Measurements from ENCODE around the gene TCF7.

Gene TCF7

DNA sequence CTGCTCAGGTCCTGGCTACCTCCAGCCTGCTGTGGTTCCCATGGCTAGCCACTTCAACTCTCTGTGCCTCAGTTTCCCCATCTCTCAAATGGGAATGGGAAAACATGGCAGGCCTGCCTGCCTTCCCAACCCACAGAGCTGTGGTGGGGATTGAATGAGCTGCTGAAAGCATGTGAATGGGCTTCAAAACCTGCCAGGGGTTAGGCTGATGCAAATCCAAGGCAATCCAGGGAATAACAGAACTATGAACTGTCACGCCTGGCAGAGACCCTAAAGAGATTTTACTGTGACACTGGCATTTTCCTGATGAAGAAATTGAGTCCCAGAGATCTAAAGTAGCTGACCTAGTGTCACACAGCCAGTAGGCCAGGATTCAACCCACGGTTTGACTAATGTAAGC lies 29.9 kb upstream of the TCF7 start:
- TF ChIP-seq, protein P1, sequence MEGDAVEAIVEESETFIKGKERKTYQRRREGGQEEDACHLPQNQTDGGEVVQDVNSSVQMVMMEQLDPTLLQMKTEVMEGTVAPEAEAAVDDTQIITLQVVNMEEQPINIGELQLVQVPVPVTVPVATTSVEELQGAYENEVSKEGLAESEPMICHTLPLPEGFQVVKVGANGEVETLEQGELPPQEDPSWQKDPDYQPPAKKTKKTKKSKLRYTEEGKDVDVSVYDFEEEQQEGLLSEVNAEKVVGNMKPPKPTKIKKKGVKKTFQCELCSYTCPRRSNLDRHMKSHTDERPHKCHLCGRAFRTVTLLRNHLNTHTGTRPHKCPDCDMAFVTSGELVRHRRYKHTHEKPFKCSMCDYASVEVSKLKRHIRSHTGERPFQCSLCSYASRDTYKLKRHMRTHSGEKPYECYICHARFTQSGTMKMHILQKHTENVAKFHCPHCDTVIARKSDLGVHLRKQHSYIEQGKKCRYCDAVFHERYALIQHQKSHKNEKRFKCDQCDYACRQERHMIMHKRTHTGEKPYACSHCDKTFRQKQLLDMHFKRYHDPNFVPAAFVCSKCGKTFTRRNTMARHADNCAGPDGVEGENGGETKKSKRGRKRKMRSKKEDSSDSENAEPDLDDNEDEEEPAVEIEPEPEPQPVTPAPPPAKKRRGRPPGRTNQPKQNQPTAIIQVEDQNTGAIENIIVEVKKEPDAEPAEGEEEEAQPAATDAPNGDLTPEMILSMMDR (IDR thresholded peaks at IDR 0.05): no peak
- no peak for TF ChIP-seq ZFX (IDR thresholded peaks at IDR 0.05; ENCODE audit: borderline replicate concordance)
- no peak overlapping the region for H3K27ac ChIP-seq

DNA sequence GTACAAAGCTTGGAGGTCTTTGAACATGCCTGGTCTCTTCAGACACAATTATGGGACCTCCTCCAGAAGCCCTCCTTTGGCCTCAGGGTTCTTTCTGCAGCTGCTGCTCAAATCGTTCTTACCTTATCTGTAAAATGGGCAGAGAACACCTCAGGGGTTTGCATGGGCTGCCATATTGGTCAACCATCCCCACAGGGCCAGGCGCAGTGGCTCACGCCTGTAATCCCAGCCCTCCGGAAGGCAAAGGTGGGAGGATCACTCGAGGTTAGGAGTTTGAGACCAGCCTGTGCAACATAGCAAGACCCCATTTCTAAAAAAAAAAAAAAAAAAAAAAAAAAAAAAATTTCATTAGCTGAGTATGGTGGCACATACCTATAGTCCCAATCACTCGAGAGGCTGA lies 29.1 kb upstream of the TCF7 start:
- no peak overlapping the region for H3K27ac ChIP-seq

DNA sequence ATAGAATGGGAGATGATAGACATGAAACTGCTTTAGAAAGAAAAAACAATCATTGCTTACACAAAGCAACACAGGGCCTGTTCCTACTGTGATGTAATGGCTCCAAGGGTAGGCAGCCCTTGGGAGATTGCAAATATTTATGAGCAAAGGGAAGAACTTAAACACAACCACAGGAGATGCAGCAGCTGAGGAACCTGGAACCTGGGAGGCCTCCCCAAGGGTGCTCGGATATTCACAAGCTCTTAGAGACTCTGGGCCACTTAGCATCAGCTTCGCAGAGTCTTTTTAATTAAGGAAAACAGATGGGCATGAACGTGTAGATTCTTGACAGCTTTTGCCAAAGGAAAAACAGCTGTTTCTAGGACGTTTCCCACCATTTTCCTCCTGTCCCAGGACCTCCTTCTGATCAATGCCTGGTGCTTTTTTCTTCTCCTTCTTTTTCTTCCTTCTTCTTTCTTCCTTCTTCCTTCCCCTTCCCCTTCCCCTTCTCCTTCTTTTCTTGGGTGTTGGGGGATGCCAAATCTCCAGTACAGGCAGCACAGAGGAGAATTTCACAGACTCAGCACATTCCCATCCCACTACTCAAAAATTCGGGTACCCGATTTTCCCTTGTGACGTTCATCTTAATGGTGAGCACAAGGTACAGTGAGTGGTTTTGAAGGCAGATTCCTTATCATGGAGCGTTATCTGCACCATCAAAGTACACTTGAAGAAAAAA lies 28.1 kb upstream of the TCF7 start:
- H3K27ac ChIP-seq: no peak overlapping the region
- no peak for TF ChIP-seq ZFX (IDR thresholded peaks at IDR 0.05; ENCODE audit: borderline replicate concordance)
- TF ChIP-seq, protein P1 (IDR thresholded peaks at IDR 0.05): no peak

More for the DNA sequence above, 29.1 kb upstream of the TCF7 start:
- TF ChIP-seq ZFX (IDR thresholded peaks at IDR 0.05; ENCODE audit: borderline replicate concordance): no peak

DNA sequence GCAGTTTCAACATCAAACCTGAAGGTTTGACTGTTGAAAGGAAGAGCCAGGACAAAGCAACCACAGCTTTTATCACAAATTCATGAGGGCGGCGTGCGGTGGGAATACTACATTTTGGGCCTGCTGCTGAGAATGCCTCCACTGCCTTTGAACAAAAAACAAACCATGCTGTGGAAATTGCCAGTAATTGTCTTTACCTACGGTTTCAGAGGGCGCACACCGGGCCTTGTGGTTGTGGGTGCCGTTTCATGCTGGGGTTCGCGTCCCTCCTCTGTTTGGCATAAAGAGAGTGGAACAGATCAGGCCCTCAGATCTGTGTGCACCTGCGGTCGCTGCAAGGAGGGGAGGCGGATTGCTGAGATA lies 27.6 kb upstream of the TCF7 start:
- H3K27ac ChIP-seq: no peak overlapping the region
- TF ChIP-seq ZFX (IDR thresholded peaks at IDR 0.05; ENCODE audit: borderline replicate concordance): no peak

DNA sequence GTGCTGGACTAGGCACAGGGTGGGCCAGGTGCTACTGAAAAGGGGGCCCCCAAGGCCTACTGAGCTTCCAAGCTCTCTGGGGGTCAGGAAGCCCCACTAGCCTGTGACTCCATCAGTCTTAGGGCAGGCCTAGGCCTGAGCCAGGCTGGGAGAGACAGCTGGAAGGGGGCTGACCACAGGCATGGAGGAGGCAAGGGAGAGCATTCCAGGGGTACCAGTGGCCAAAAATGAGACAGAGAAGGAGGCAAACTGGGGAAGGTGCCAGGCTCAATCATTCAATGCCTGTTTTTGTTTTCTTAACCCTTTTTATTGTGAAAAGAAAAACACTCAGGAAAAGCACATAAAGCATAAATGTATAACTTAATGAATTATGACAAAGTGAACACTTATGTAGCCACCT lies 26.2 kb upstream of the TCF7 start:
- TF ChIP-seq, protein P1 (IDR thresholded peaks at IDR 0.05): no peak
- H3K27ac ChIP-seq: no peak overlapping the region

DNA sequence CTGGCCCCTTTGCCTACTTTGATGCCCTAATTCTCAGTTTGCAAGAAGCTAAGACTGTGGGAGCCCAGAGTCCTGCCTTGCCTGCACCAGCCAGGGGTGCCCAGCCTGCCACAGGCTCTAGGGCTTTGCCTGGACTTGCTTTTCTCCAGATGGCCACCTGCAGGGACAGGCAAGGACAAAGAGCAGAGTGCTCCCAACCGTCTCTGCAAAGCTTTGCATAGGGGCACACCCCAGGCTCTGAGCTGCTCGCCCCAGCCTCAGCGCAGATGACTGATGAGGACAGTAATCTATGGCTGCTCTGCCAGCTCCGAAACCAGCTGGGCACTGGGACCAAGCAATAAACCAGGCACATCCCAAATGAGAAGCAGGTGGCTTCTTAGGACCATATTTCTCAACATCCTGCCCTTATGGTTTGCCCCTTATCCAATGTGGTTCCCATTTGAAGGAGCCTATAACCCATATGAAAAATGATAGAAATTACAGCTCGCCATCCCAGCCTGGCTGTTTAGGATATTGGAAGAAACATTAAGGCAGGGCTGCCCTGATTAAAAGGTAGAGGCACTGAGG lies 25.4 kb upstream of the TCF7 start:
- no peak overlapping the region for H3K27ac ChIP-seq

DNA sequence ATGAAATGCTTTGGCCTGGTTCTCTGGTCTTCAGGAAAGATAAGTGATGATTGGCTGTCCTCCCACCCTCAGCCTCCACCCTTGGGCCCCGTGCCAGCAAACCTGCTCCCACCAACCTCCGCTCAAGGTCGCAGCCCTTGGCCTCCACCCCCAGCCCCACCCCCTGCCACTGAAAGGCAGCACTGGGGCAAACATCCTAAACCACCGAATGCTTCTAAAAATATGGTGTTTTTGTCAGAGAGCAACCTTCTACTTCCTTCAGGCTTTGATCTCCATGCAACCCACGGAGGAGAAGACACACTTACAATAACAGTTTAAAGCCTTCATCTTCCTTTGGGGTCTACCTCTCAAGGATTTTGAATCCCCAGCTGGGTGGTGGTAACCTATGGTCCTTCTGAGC lies 24.0 kb upstream of the TCF7 start:
- H3K27ac ChIP-seq: no peak overlapping the region
- TF ChIP-seq ZFX (IDR thresholded peaks at IDR 0.05; ENCODE audit: borderline replicate concordance): no peak
- TF ChIP-seq, protein P1 (IDR thresholded peaks at IDR 0.05): no peak

More for the DNA sequence above, 25.4 kb upstream of the TCF7 start:
- TF ChIP-seq, protein P1 (IDR thresholded peaks at IDR 0.05): no peak
- TF ChIP-seq ZFX (IDR thresholded peaks at IDR 0.05; ENCODE audit: borderline replicate concordance): no peak

DNA sequence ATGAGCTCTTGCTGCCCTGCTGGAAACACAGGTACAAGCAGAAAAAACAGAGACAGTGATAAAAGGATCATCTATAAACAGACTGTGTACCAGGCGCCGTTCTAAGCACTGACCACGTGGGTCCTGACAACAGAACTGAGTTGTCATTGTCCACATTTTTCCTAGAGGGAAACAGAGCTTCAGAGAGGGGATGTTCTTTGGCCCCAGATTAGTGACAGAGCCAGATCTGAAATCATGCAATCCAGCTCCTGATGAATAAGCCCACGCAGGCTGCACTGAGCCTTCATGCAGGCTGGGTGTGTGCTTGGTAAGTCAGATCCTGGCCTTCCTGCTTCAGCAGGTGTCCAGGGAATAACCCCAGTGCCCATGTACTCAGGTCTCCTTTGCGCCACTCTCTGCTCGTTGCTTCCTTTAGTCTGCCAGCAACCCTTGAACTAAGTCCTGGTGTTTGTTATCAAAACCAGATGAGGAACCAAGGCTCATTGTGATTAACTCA lies 22.8 kb upstream of the TCF7 start:
- TF ChIP-seq ZFX (IDR thresholded peaks at IDR 0.05; ENCODE audit: borderline replicate concordance): no peak
- TF ChIP-seq, protein P1 (IDR thresholded peaks at IDR 0.05): no peak
- H3K27ac ChIP-seq: no peak overlapping the region

Measured in 22Rv1 (cell line).